HTR-8/SVneo (cell line): ENCODE results near the gene SHROOM3.
"Not testable (repeated sequence)": the region's sequence is repeated elsewhere in the genome, so short reads cannot be mapped to it uniquely, and the experiment has no call there.

ENCODE experiments used
- DNase-seq: peaks from one replicate; pipeline ENCODE4 v3.0.0; 2011; ENCODE audit warnings: low spot score, mixed read lengths; ENCODE audit not compliant: insufficient read length
- FAIRE-seq: peaks from 2 replicates; lab custom pipeline; 2011; peaks lifted over from hg19 to GRCh38; lab: Jason Lieb, UNC

Gene SHROOM3

GRCh38 chr4:76434901-76435527 lies at the start of gene SHROOM3:
TSS of gene SHROOM3 (plus strand) at chr4:76435229. CDS start at chr4:76436053, 824 bp downstream.
- DNase-seq, result no peak
- no peak for FAIRE-seq

GRCh38 chr4:76385974-76386373 lies 49.1 kb upstream of the SHROOM3 start:
- no peak for FAIRE-seq
- DNase-seq, result no peak

DNA sequence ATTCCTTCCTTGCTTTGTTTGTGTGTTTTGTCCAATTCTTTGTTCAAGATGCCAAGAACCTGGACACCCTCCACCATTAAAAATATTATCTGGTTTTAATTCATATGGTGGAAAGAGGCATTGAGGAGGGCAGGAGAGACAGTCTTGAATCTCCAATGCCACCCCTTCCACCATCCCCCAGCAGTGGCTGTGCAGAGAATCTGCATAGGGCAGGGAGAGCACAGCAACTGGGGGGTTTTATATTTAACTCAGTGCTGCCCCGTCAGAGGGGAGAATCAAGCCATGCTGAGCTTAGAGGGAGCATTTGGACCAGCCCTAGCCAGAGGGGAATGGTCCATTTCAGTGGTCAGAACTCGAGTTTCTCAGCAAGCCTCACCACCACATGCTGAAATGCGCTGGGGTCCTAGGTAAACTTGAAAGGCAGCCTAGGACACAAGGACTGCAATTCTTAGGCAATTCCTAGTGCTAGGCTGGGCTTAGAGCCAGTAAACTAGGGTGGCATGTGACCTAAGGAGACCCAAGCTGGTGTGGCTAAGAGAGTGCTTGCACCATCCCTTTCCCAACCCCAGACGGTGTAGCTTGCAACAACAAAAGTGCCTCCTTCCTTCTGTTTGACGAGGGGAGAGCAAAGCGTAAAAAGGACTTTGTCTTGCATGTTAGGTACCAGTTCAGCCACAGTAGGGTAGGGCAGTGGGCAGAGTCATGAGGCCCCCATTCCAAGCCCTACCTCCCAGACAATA lies 48.3 kb upstream of the SHROOM3 start:
- DNase-seq, result no peak
- FAIRE-seq, result no peak

GRCh38 chr4:76388160-76388908 lies 46.7 kb upstream of the SHROOM3 start:
- FAIRE-seq, result no peak
- DNase-seq, result no peak

DNA sequence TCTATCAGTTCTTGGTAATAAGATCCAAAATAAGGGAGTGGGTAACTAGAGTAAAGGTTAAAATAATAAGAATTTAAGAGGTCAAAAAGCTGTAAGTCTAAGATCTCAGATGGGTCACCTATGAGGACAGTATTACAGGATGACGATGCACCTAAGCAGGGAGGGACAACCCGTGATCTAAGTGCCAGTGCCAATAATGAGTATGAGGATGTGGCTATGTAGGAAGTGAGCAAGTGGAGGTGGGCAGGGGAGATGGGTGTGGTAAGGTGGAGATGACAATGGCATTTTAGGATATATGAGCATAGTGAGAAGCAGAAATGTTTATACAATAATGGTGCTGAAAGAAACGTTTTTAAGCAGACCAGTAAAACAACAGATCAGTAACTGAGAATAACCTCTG lies 33.4 kb upstream of the SHROOM3 start:
- DNase-seq (no peak), FAIRE-seq (no peak)

- no peak for DNase-seq
- no peak for FAIRE-seq
Observed at GRCh38 chr4:76406081-76406480, 28.9 kb upstream of the SHROOM3 start.

DNA sequence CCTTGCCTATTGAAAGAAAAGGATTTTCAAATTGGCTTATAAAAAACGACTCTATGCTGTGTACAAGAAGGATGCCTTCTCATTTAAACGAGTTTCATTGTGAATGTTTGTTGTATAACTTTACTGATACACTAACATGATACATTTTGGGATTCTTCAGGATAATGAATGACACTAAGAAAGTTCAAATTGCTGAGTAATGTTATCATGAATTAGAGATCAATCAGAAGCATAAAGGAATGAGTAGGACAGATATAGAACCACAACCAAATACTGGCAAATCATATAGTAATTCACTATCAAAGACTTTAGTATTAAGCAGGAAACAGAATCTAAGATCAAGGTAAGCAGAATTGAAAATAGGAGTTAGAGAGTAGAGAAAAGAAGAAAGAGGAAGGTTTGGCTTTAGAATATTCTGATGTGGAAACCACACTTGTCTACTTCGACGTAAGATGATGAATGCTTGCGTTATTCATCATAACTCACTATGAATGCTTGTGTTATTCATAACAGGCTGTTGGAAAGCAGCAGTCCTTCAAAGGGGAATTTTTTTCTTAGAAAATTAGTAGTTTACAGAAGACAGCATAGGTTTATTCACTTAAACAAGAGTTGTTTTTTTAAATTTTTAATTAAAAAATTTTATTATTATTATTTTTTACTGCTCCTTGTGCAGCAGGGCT lies 27.4 kb upstream of the SHROOM3 start:
- DNase-seq (no peak), FAIRE-seq (no peak)

GRCh38 chr4:76410636-76411035 lies 24.4 kb upstream of the SHROOM3 start:
- DNase-seq, result no peak
- FAIRE-seq, result no peak

- FAIRE-seq, result no peak
- DNase-seq, result no peak
Observed at GRCh38 chr4:76420188-76420761, 14.8 kb upstream of the SHROOM3 start.

DNA sequence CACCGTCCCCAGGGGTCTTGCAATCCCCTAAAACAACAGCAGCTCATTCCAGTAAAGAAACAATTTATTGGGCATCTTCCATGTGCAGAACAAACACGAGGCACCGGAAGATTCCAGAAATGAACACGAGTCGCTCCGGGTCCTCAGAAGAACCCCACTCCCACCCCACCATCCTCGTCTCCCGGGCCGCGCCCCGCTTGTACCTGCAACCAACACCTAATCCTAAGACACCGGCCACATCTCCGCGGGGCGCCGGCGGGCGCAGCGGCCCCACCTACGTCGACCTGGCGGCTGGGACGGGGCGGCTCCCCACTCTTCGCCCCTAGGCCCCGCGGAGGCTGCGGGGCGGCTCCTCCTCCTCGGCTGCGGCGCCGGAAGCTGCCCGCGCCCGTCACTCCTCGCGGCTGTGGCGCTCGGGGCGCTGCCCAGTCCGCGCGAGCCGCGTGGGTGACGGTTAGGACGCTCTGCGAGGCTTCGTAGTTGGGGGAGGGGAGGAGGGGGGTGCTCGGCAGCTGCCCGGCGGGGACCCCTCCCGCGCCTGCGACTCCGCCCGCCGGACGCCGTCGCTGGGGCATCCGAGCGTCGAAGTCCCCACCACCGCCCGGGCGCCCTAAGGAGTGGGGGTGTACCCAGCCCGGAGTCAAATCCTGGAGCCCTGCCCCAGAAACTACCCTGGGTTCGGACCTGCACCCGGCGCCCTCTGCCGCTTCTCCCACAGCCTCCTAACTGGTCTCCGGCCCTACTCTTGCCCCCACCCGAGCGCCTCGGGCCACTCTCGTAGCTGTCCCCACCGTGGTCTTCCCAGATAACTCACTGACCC lies 14.1 kb upstream of the SHROOM3 start, which contains the start of gene CCDC158:
Gene CCDC158, minus strand, starts transcription at position 380 of the 820 bp plus-strand sequence. CDS start 17,934 bp downstream, outside the sequence.
- DNase-seq (no peak), FAIRE-seq (no peak)

- FAIRE-seq, result not testable (repeated sequence)
Observed at GRCh38 chr4:76423159-76423558, 11.9 kb upstream of the SHROOM3 start.

GRCh38 chr4:76426272-76426671 lies 8.8 kb upstream of the SHROOM3 start:
- FAIRE-seq (no peak), DNase-seq (no peak)

More at GRCh38 chr4:76423159-76423558, 11.9 kb upstream of the SHROOM3 start:
- not testable (repeated sequence) for DNase-seq

DNA sequence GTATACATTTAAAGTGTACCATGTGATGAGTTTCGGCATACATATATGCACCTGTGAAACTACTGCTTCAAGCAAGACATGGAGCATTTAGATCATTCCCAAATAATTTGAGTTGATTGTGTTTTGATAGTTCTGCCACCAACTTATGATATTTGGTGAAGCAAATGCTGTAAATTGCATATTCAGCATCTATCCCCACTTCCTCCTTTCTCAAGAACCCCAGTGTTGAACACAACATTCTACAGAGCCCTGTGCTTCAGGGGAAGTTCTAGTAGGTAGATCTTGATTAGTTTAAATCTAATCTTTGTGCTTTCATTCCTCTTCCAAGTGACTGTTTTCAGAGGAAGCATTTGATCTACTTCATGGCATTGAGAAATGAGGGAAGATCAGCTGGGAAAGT lies 5.4 kb upstream of the SHROOM3 start:
- DNase-seq, result no peak
- FAIRE-seq, result no peak

GRCh38 chr4:76430519-76431388 lies 4.3 kb upstream of the SHROOM3 start:
- no peak for FAIRE-seq
- DNase-seq, result peak; percentile 42

- DNase-seq (no peak), FAIRE-seq (no peak)
Observed at GRCh38 chr4:76435528-76436319, 695 bp downstream of the SHROOM3 start.

DNA sequence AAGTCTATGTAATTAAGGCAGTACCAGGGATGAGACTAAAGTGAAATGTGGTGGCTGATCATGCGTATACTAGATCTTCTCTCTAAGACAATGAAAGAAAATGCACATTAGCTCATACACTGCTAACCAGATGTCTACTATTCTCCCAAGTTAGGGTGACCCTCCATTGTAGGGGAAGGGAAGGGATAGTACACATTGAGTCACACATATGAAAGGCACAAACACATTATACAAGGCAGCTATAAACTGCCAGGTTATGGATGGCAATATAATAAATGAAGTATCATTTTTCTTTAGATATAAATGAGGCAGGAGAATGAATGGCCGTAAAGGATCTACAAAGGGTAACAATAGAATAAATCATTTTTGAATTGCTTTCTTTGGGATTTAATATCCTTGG lies 4.5 kb downstream of the SHROOM3 start:
- FAIRE-seq (no peak), DNase-seq (no peak)

GRCh38 chr4:76441881-76442280 lies 6.9 kb downstream of the SHROOM3 start:
- no peak for FAIRE-seq
- DNase-seq, result no peak

DNA sequence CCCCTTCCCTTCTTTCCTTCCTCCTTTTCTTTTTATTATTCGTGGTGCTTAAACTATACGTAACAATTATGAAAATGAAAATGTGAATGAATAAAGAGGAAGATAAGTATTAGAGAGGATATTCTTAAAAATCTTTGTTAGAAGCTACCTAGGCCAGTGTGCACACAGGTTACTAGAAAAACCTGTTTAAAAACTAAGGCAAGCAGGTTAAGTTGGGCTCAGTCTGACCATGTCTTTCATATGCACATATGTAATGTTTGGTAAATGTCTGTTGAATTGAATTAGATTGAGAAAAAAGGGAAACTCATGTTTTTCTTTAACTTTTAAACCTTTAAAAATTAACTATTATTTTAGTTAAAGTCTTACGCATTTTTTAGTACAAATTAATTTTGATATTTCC lies 7.8 kb downstream of the SHROOM3 start:
- no peak for DNase-seq
- FAIRE-seq, result no peak
